Esophagus muscularis mucosa (tissue), 3 donors: ENCODE results near the gene PRKAG2.

Experiments used
- POLR2A ChIP-seq: fragments of 450-650 bp; IDR thresholded peaks from one replicate; pipeline ENCODE4 v1.6.1; 2017; ENCODE audit warnings: antibody characterized with exemption, moderate library complexity, mild to moderate bottlenecking, low read depth
- TF ChIP-seq, protein P1 (sequence below), 3 experiments: fragments of 200-600 bp in 2 of 3; fragments of 450-650 bp in 1 of 3; sonication (generic) in 2 of 3; IDR thresholded peaks; one replicate each; pipeline ENCODE4 v1.5.1; 2017 to 2019; ENCODE audit warnings: antibody characterized with exemption in 3 of 3, mild to moderate bottlenecking in 2 of 3, moderate library complexity in 1 of 3

DNA sequence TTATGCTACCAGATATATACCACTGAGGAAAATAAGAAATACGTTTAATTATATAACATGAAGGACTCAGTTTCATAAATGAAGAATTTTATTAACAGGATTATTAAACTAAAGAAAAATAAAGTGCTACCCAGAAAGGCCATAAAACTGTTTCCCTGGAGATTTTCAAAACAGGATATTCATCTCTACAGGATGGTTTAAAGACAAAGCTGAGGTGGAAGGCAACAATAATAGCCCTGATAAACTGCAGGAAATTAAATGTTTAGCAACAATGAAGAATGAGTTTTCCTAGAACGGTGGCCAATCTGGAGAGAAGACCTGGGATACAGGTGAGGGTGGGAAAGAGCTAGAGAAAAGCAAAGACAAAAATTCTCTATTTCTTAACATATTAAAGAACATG, 369.1 kb downstream of the PRKAG2 start:
- TF ChIP-seq, protein P1, sequence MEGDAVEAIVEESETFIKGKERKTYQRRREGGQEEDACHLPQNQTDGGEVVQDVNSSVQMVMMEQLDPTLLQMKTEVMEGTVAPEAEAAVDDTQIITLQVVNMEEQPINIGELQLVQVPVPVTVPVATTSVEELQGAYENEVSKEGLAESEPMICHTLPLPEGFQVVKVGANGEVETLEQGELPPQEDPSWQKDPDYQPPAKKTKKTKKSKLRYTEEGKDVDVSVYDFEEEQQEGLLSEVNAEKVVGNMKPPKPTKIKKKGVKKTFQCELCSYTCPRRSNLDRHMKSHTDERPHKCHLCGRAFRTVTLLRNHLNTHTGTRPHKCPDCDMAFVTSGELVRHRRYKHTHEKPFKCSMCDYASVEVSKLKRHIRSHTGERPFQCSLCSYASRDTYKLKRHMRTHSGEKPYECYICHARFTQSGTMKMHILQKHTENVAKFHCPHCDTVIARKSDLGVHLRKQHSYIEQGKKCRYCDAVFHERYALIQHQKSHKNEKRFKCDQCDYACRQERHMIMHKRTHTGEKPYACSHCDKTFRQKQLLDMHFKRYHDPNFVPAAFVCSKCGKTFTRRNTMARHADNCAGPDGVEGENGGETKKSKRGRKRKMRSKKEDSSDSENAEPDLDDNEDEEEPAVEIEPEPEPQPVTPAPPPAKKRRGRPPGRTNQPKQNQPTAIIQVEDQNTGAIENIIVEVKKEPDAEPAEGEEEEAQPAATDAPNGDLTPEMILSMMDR (IDR thresholded peaks at IDR 0.05): no peak
- TF ChIP-seq POLR2A: no peak
